HCT116 (cell line): ENCODE data around the gene JCAD.

Source experiments
- YY1 ChIP-seq: IDR thresholded peaks from 2 replicates; pipeline ENCODE4 v1.6.1; 2011; ENCODE audit warnings: low read length, low read depth, moderate library complexity, mild to moderate bottlenecking; ENCODE audit not compliant: insufficient replicate concordance; ENCODE audit errors: extremely low read depth
- TF ChIP-seq, protein P1 (sequence below): IDR thresholded peaks from 2 replicates; pipeline ENCODE4 v1.6.1; 2012
- TF ChIP-seq, protein P2 (sequence below), 3 experiments: fragments of 200-600 bp in 1 of 3; sonication (generic) in 1 of 3; IDR thresholded peaks in 2 of 3; conservative IDR thresholded peaks in 1 of 3; 2 replicates each; pipeline ENCODE4 v1.5.1; 2012 to 2017; ENCODE audit warnings: low read depth in 2 of 3, low read length in 2 of 3, antibody characterized with exemption in 1 of 3, borderline replicate concordance in 1 of 3, control low read depth in 1 of 3, mild to moderate bottlenecking in 1 of 3, mixed read lengths in 1 of 3, mixed run types in 1 of 3, moderate library complexity in 1 of 3; ENCODE audit not compliant: insufficient read depth in 1 of 3

DNA sequence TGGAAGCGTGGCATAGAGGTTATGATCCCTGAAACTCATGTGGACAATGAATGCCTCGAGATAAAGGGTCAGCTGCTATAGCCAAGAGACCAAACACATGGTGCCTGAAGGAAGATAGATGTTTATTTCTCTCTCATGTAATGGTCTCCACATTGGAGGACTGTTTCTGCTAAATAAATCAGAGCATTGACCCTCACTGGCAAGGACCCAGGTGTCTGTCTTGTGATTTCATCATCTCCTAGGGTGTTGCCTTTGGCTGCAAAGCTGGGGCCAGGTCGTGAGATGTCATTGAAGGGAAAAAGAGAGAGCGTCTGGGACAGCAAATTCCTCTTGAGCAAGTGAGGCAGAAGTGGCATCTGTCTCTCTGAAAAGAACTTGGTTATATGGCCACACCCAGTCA is 64.6 kb downstream of the JCAD start:
- TF ChIP-seq YY1: no peak
- TF ChIP-seq, protein P1, sequence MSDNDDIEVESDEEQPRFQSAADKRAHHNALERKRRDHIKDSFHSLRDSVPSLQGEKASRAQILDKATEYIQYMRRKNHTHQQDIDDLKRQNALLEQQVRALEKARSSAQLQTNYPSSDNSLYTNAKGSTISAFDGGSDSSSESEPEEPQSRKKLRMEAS: no peak
- TF ChIP-seq, protein P2, sequence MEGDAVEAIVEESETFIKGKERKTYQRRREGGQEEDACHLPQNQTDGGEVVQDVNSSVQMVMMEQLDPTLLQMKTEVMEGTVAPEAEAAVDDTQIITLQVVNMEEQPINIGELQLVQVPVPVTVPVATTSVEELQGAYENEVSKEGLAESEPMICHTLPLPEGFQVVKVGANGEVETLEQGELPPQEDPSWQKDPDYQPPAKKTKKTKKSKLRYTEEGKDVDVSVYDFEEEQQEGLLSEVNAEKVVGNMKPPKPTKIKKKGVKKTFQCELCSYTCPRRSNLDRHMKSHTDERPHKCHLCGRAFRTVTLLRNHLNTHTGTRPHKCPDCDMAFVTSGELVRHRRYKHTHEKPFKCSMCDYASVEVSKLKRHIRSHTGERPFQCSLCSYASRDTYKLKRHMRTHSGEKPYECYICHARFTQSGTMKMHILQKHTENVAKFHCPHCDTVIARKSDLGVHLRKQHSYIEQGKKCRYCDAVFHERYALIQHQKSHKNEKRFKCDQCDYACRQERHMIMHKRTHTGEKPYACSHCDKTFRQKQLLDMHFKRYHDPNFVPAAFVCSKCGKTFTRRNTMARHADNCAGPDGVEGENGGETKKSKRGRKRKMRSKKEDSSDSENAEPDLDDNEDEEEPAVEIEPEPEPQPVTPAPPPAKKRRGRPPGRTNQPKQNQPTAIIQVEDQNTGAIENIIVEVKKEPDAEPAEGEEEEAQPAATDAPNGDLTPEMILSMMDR (IDR thresholded peaks at IDR 0.05 in 2 of 3, conservative IDR thresholded peaks at IDR 0.05 in 1 of 3; ENCODE audit: borderline replicate concordance in 1 of 3, insufficient read depth in 1 of 3, low read depth in 2 of 3, low read length in 2 of 3): no peak
